Measurements from ENCODE around the gene CCL4.

DNA sequence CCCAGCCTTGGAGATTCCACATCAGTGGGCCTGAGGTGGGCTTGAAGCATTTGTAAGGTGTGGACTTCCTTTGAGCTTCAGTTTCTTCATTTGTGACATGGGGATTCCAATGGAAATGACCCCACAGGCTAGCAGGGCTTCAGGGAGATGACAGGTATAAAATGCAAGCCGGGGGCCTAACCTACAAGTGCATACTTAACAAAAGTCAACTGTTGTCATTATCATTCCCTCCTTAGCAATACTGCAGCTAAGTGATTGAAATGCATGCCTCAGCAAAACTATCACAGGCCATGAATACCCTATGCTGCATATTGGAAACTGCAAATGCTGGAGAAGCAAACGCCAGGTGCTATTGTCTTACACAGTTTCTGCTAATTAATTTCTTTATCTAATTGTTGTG lies 19.8 kb downstream of the CCL4 start:
- TF ChIP-seq, protein P1, sequence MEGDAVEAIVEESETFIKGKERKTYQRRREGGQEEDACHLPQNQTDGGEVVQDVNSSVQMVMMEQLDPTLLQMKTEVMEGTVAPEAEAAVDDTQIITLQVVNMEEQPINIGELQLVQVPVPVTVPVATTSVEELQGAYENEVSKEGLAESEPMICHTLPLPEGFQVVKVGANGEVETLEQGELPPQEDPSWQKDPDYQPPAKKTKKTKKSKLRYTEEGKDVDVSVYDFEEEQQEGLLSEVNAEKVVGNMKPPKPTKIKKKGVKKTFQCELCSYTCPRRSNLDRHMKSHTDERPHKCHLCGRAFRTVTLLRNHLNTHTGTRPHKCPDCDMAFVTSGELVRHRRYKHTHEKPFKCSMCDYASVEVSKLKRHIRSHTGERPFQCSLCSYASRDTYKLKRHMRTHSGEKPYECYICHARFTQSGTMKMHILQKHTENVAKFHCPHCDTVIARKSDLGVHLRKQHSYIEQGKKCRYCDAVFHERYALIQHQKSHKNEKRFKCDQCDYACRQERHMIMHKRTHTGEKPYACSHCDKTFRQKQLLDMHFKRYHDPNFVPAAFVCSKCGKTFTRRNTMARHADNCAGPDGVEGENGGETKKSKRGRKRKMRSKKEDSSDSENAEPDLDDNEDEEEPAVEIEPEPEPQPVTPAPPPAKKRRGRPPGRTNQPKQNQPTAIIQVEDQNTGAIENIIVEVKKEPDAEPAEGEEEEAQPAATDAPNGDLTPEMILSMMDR (conservative IDR thresholded peaks at IDR 0.05; ENCODE audit: low read length), result no peak
- TF ChIP-seq EZH2phosphoT487 (IDR thresholded peaks at IDR 0.05; ENCODE audit: borderline replicate concordance, low read depth, low read length), result no peak
